T-cell (primary cell): Measurements from ENCODE around the gene OR6Y1. TPM values are rescaled to one million over a fixed set of nuclear protein-coding genes. Genes with fewer than 3 reads are reported as not detected.

Experiments
- ATAC-seq, 4 experiments: fragments of 200-7000 bp in 3 of 4; fragments of 150-1000 bp in 1 of 4; cut with Tn5 transposase; replicated peaks in 1 of 4; 1 replicate in 3 of 4; 2 replicates in 1 of 4; pipeline ENCODE4 v1.10.0; 2021; ENCODE audit warnings: moderate library complexity in 3 of 4, mild to moderate bottlenecking in 2 of 4, moderate number of reproducible peaks in 1 of 4
- CTCF ChIA-PET, 2 donors: fragments of 300-600 bp; sonication (Branson Sonifier 250); formaldehyde crosslinking; loops; one replicate each; lab custom pipeline; 2022; ENCODE audit warnings: antibody characterized with exemption in 2 of 2; lab: Charles Lee
- POLR2A ChIA-PET, 2 donors: fragments of 300-600 bp; sonication (Branson Sonifier 250); formaldehyde crosslinking; loops; one replicate each; lab custom pipeline; 2022; ENCODE audit warnings: antibody characterized with exemption in 2 of 2; lab: Charles Lee
- DNase-seq, 35 experiments: peaks; one replicate each; pipeline versions ENCODE4 v3.0.0 to v3.0.0-alpha.2; 2013 to 2023
- H3K27ac ChIP-seq: one replicate; pipeline ENCODE4 v1.5.1; 2013; ENCODE audit warnings: low read length
- H3K27me3 ChIP-seq, 2 experiments: replicated peaks in 1 of 2; 1 replicate in 1 of 2; 2 replicates in 1 of 2; pipeline versions ENCODE4 v1.6.1 to v1.7.0; 2013; ENCODE audit warnings: low read length in 1 of 2, mixed read lengths in 1 of 2; ENCODE audit not compliant: control insufficient read depth in 2 of 2, insufficient read depth in 2 of 2; ENCODE audit errors: extremely low read depth in 1 of 2
- H3K36me3 ChIP-seq, 2 donors: 1 replicate in 1 of 2; 2 replicates in 1 of 2; pipeline versions ENCODE4 v1.6.1 to v1.7.0; 2013; ENCODE audit warnings: low read length in 1 of 2; ENCODE audit not compliant: control insufficient read depth in 2 of 2, insufficient read depth in 1 of 2; ENCODE audit errors: extremely low read depth in 1 of 2
- H3K4me1 ChIP-seq, 2 experiments: 1 replicate in 1 of 2; 2 replicates in 1 of 2; pipeline versions ENCODE4 v1.6.1 to v1.7.0; 2013; ENCODE audit warnings: low read length in 2 of 2, mixed read lengths in 1 of 2; ENCODE audit not compliant: insufficient read depth in 2 of 2, control insufficient read depth in 1 of 2; ENCODE audit errors: extremely low read depth in 1 of 2
- H3K4me3 ChIP-seq, 2 donors: 1 replicate in 1 of 2; 2 replicates in 1 of 2; pipeline versions ENCODE4 v1.5.1 to v1.7.0; 2013; ENCODE audit warnings: mild to moderate bottlenecking in 2 of 2, low read length in 1 of 2, moderate library complexity in 1 of 2; ENCODE audit not compliant: control insufficient read depth in 1 of 2; ENCODE audit errors: extremely low read depth in 1 of 2
- H3K9me3 ChIP-seq: 2 replicates; pipeline ENCODE4 v1.7.0; 2013
- H3K27ac Mint-ChIP-seq, 2 donors: one replicate each; pipeline ENCODE4 v1.8.0; 2020 to 2021; ENCODE audit warnings: mild to moderate bottlenecking in 2 of 2, mixed read lengths in 2 of 2
- H3K27me3 Mint-ChIP-seq, 2 donors: one replicate each; pipeline ENCODE4 v1.8.0; 2021 to 2022; ENCODE audit warnings: mixed read lengths in 2 of 2
- H3K36me3 Mint-ChIP-seq: one replicate; pipeline ENCODE4 v1.8.0; 2021; ENCODE audit warnings: mixed read lengths
- H3K4me1 Mint-ChIP-seq, 3 donors: one replicate each; pipeline ENCODE4 v1.8.0; 2020 to 2022; ENCODE audit warnings: mixed read lengths in 3 of 3, mild to moderate bottlenecking in 1 of 3
- H3K4me3 Mint-ChIP-seq, 3 donors: one replicate each; pipeline ENCODE4 v1.8.0; 2020 to 2022; ENCODE audit warnings: mild to moderate bottlenecking in 3 of 3, mixed read lengths in 3 of 3, moderate library complexity in 3 of 3
- H3K9me3 Mint-ChIP-seq, 3 donors: one replicate each; pipeline ENCODE4 v1.8.0; 2020 to 2022; ENCODE audit warnings: mixed read lengths in 3 of 3
- WGBS: methylation state at CpG from one replicate; pipeline ENCODE4 v1.1.5; 2013; ENCODE audit warnings: missing lambda C conversion rate; ENCODE audit not compliant: insufficient coverage; 5-methylcytosine and 5-hydroxymethylcytosine counted together
- total RNA-seq, 35 experiments: library from RNA in 6 of 35; stranded (reverse) in 6 of 35; fragments of 120-200 nt in 1 of 35; gene quantifications; one replicate each; pipeline versions ENCODE4 v1.2.1 to v1.2.4 and lab custom pipeline; 2013 to 2026

The OR6Y1 gene
- total RNA-seq, 5 donors from 2014 or later (not counting 1 experiment from before 2014, with no cell fraction given) = not detected

- POLR2A ChIA-PET = no interaction called here
- no peaks in the 10 kb centered on the region for H3K4me1 ChIP-seq
- no peaks in the 10 kb centered on the region for H3K36me3 Mint-ChIP-seq
- CTCF ChIA-PET = no interaction called here
- H3K27ac Mint-ChIP-seq = no peak overlapping the region
- H3K27ac ChIP-seq = no peak overlapping the region
- no CpG with 5 or more reads among the region's 1 CpG for WGBS
- no peaks in the 10 kb centered on the region for H3K9me3 ChIP-seq
- H3K27me3 Mint-ChIP-seq = peaks cover 16 to 24% of the 10 kb centered on the region in 2 donors
- no peak for ATAC-seq
- no peak overlapping the region for H3K4me3 ChIP-seq
- H3K9me3 Mint-ChIP-seq = peaks cover 0 to 4% (median 0%) of the 10 kb centered on the region in 3 donors
- DNase-seq = no peak
- no peaks in the 10 kb centered on the region for H3K36me3 ChIP-seq
- H3K4me3 Mint-ChIP-seq = no peak overlapping the region
- H3K27me3 ChIP-seq = no peaks in the 10 kb centered on the region
- no peaks in the 10 kb centered on the region for H3K4me1 Mint-ChIP-seq
These were observed 18.0 kb upstream of the OR6Y1 start for GRCh38 chr1:158572226-158572625.

DNA sequence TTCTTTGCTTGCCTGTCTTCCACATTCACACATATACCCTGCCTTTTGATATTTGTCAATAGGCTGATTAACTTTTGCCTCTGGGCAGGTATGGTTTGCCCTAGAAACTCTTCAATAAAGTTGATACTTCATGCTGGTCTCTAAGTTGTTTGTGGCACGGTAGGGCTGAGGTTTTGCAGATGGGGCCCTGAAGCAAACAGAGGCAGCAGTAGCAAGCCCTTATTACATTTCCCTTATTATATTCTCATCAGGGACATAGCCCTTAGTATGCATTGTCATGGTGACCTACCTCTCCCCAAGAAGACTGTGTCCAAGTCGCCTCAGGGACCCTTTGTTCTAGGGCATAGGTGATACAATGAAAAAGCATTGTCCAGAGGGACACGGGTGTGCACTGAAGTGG lies 16.3 kb upstream of the OR6Y1 start, which contains the start of gene OR6P1:
Gene OR6P1 (minus strand): TSS at position 101 of the 400 bp plus-strand sequence. CDS start 6,976 bp downstream, outside the sequence.
- H3K27ac ChIP-seq = no peak within 1 kb of the TSS
- no peaks in the 10 kb centered on the region for H3K9me3 ChIP-seq
- no peak within 1 kb of the TSS for H3K27ac Mint-ChIP-seq
- no peaks in the 10 kb centered on the region for H3K27me3 ChIP-seq
- peaks cover 24% of the 10 kb centered on the region in 2 donors for H3K27me3 Mint-ChIP-seq
- peaks cover 0 to 4% (median 0%) of the 10 kb centered on the region in 3 donors for H3K9me3 Mint-ChIP-seq
- no peaks in the 10 kb centered on the region for H3K36me3 ChIP-seq
- H3K4me1 ChIP-seq = no peaks in the 10 kb centered on the region
- no peak within 1 kb of the TSS for H3K4me3 ChIP-seq
- 100% methylated on average over 2 of the region's 3 CpGs for WGBS
- H3K4me3 Mint-ChIP-seq = no peak within 1 kb of the TSS
- ATAC-seq (no peak), DNase-seq (no peak)
- ChIA-PET CTCF (no interaction called here), POLR2A (no interaction called here)
- no peaks in the 10 kb centered on the region for H3K4me1 Mint-ChIP-seq
- H3K36me3 Mint-ChIP-seq = no peaks in the 10 kb centered on the region

- WGBS = no CpG with 5 or more reads among the region's 2 CpGs
- CTCF ChIA-PET = no interaction called here
- Mint-ChIP-seq H3K27ac (no peak overlapping the region), H3K4me1 (peaks cover 0 to 2% (median 0%) of the 10 kb centered on the region in 3 donors), H3K9me3 (peaks cover 0 to 5% (median 4%) of the 10 kb centered on the region in 3 donors), H3K27me3 (peaks cover 38 to 39% of the 10 kb centered on the region in 2 donors), H3K4me3 (no peak overlapping the region), H3K36me3 (no peaks in the 10 kb centered on the region)
- H3K4me3 ChIP-seq = no peak overlapping the region
- H3K27ac ChIP-seq = no peak overlapping the region
- ATAC-seq (no peak), DNase-seq (no peak)
- no peaks in the 10 kb centered on the region for H3K27me3 ChIP-seq
- no peaks in the 10 kb centered on the region for H3K9me3 ChIP-seq
- no peaks in the 10 kb centered on the region for H3K4me1 ChIP-seq
- POLR2A ChIA-PET = no interaction called here
- H3K36me3 ChIP-seq = no peaks in the 10 kb centered on the region
These were observed 10.4 kb upstream of the OR6Y1 start for GRCh38 chr1:158564608-158565007.

- Histone ChIP-seq H3K36me3 (no peaks in the 10 kb centered on the region), H3K4me1 (no peaks in the 10 kb centered on the region), H3K27me3 (no peaks in the 10 kb centered on the region), H3K4me3 (no peak overlapping the region), H3K9me3 (no peaks in the 10 kb centered on the region), H3K27ac (no peak overlapping the region)
- peaks cover 0 to 5% (median 4%) of the 10 kb centered on the region in 3 donors for H3K9me3 Mint-ChIP-seq
- H3K4me1 Mint-ChIP-seq = peaks cover 0 to 2% (median 0%) of the 10 kb centered on the region in 3 donors
- CTCF ChIA-PET = no interaction called here
- POLR2A ChIA-PET = no interaction called here
- no CpG with 5 or more reads among the region's 2 CpGs for WGBS
- DNase-seq (no peak), ATAC-seq (no peak)
- peaks cover 36 to 39% of the 10 kb centered on the region in 2 donors for H3K27me3 Mint-ChIP-seq
- H3K4me3 Mint-ChIP-seq = no peak overlapping the region
- no peak overlapping the region for H3K27ac Mint-ChIP-seq
- no peaks in the 10 kb centered on the region for H3K36me3 Mint-ChIP-seq
These were observed 9.6 kb upstream of the OR6Y1 start for GRCh38 chr1:158563853-158564252.

GRCh38 chr1:158559696-158560095 lies 5.5 kb upstream of the OR6Y1 start:
- Mint-ChIP-seq H3K36me3 (no peaks in the 10 kb centered on the region), H3K4me3 (no peak overlapping the region), H3K27me3 (peaks cover 25 to 31% of the 10 kb centered on the region in 2 donors), H3K4me1 (peaks cover 0 to 2% (median 0%) of the 10 kb centered on the region in 3 donors), H3K27ac (no peak overlapping the region), H3K9me3 (peaks cover 0 to 5% (median 0%) of the 10 kb centered on the region in 3 donors)
- CTCF ChIA-PET = no interaction called here
- ATAC-seq (no peak), DNase-seq (no peak)
- POLR2A ChIA-PET = no interaction called here
- Histone ChIP-seq H3K36me3 (no peaks in the 10 kb centered on the region), H3K4me1 (no peaks in the 10 kb centered on the region), H3K27ac (no peak overlapping the region), H3K4me3 (no peak overlapping the region), H3K9me3 (no peaks in the 10 kb centered on the region), H3K27me3 (no peaks in the 10 kb centered on the region)
- WGBS = no CpG with 5 or more reads among the region's 1 CpG

- no peak for DNase-seq
- H3K27me3 Mint-ChIP-seq = peaks cover 17 to 21% of the 10 kb centered on the region in 2 donors
- H3K27ac Mint-ChIP-seq = no peak overlapping the region
- ChIA-PET POLR2A (no interaction called here), CTCF (interaction anchor here in 1 of 2 donors (0.6 kb wide), 1 partner anchor 70 kb away, joined by 3 read pairs; no protein-coding TSS in a partner anchor)
- Histone ChIP-seq H3K27me3 (peaks cover 0 to 2% of the 10 kb centered on the region in 2 experiments), H3K4me3 (no peak overlapping the region), H3K4me1 (no peaks in the 10 kb centered on the region), H3K36me3 (no peaks in the 10 kb centered on the region), H3K27ac (no peak overlapping the region), H3K9me3 (no peaks in the 10 kb centered on the region)
- no peak overlapping the region for H3K4me3 Mint-ChIP-seq
- no peak for ATAC-seq
- H3K36me3 Mint-ChIP-seq = no peaks in the 10 kb centered on the region
- peaks cover 0 to under 1% (median 0%) of the 10 kb centered on the region in 3 donors for H3K9me3 Mint-ChIP-seq
- no peaks in the 10 kb centered on the region for H3K4me1 Mint-ChIP-seq
- 71% methylated on average over 1 of the region's 1 CpG for WGBS
These were observed 1.9 kb downstream of the OR6Y1 start for GRCh38 chr1:158552296-158552695.
